ENCODE measurements around the gene MAPK1IP1L. TPM values are rescaled to one million over a fixed set of nuclear protein-coding genes. Genes with fewer than 3 reads are reported as not detected.

MAPK1IP1L gene
- total and polyA plus RNA-seq, 2 of the 4 experiments (the other 2 are of a cell fraction): 44.8 to 168 TPM

GRCh38 chr14:55026793-55027561 lies 24.5 kb upstream of the MAPK1IP1L start, which contains the start of the genes SOCS4 and WDHD1:
Gene SOCS4, plus strand, starts transcription at chr14:55027236. Its CDS starts 15,806 bp downstream, at chr14:55043042.
Gene WDHD1, minus strand, starts transcription at chr14:55027099. Its CDS starts 312 bp downstream, at chr14:55026787.
- Histone ChIP-seq H4K20me1 (ENCODE audit: insufficient read depth, low read length) (peaks cover 7% of the 10 kb centered on the region; the same call in 1 of the 2 replicates), H2AFZ (replicated peaks; ENCODE audit: low read length, poor library complexity) (peak within 1 kb of the TSS; percentile 98), H3K56ac (ENCODE audit: extremely low read depth, insufficient read depth, low read length) (peak within 1 kb of the TSS; percentile 90), H3K4ac (ENCODE audit: low read depth, low read length) (peak within 1 kb of the TSS; percentile 91), H2AK9ac (replicated peaks; ENCODE audit: low read depth, low read length, poor library complexity) (peak within 1 kb of the TSS; percentile 92), H3K27me3 (ENCODE audit: control insufficient read depth, insufficient read depth, low read length) (no peaks in the 10 kb centered on the region), H4K5ac (ENCODE audit: low read depth, low read length) (peak within 1 kb of the TSS; percentile 83), H3K18ac (ENCODE audit: low read depth, low read length) (peak within 1 kb of the TSS; percentile 77; the same call in 1 of the 2 replicates), H3K23ac (ENCODE audit: low read depth, low read length) (peak within 1 kb of the TSS; percentile 97), H4K91ac (ENCODE audit: insufficient read depth, low read depth, low read length) (peak within 1 kb of the TSS; percentile 87), H3K14ac (replicated peaks; ENCODE audit: low read depth, low read length) (peak within 1 kb of the TSS; percentile 94), H4K8ac (ENCODE audit: low read depth in 2 of 2, low read length in 2 of 2) (peak within 1 kb of the TSS; percentile 90 to 97), H3K79me1 (ENCODE audit: low read depth in 1 of 2, low read length in 2 of 2) (peaks cover 19 to 59% of the 10 kb centered on the region in 2 experiments), H3K27ac (ENCODE audit: insufficient read depth, low read length) (peak within 1 kb of the TSS; percentile 76), H3K9me1 (ENCODE audit: insufficient read depth, low read length) (no peaks in the 10 kb centered on the region), H3K4me2 (ENCODE audit: low read depth, low read length) (peak within 1 kb of the TSS; percentile 99), H3K4me3 (ENCODE audit: insufficient read depth, low read depth, low read length) (peak within 1 kb of the TSS; percentile 83), H2BK20ac (ENCODE audit: low read depth, low read length) (peak within 1 kb of the TSS; percentile 60), H3K36me3 (ENCODE audit: control insufficient read depth, insufficient read depth, low read length) (no peaks in the 10 kb centered on the region; the same call in 1 of the 2 replicates), H3K4me1 (ENCODE audit: control insufficient read depth, insufficient read depth, low read length) (peaks cover 5% of the 10 kb centered on the region; the same call in 1 of the 2 replicates), H2BK120ac (ENCODE audit: low read depth, low read length) (peak within 1 kb of the TSS; percentile 84), H3K9ac (ENCODE audit: low read depth, low read length) (peak within 1 kb of the TSS; percentile 81), H2BK5ac (ENCODE audit: low read depth, low read length, poor library complexity, severe bottlenecking) (peak within 1 kb of the TSS; percentile 79), H2BK15ac (ENCODE audit: low read depth, low read length) (peak within 1 kb of the TSS; percentile 35; the same call in 1 of the 3 replicates), H3K9me3 (ENCODE audit: control insufficient read depth, insufficient read depth, low read length) (no peaks in the 10 kb centered on the region), H2AK5ac (ENCODE audit: low read depth, low read length) (peak within 1 kb of the TSS; percentile 95)
- ATAC-seq (ENCODE audit: low read depth) (peak; percentile 96), DNase-seq (peak; percentile 88)
- dilution Hi-C loops (cut with HindIII; ENCODE audit: low sequenced_read_pairs, unreplicated experiment): no loop called here
- ChIA-PET POLR2A (ENCODE audit: unreplicated experiment) (interaction anchor here (0.5 to 0.7 kb wide), 3 partner anchors 10 to 18 kb away, joined by 3 read pairs; no protein-coding TSS in a partner anchor), CTCF (interaction anchor here (2.5 kb wide), 1 partner anchor 9 kb away, joined by 7 read pairs; no protein-coding TSS in a partner anchor)
- WGBS, 2 experiments (ENCODE audit: extremely low coverage in 2 of 2, insufficient read length in 1 of 2): 1% methylated on average over 22 of the region's 56 CpGs; no CpG with 5 or more reads in 1 of the 2 experiments
- in situ Hi-C loops (cut with MboI; ENCODE audit: low sequenced_read_pairs): no loop called here
- BruUV-seq (replicated peaks): no TSS peak
- intact Hi-C loops (cut with micrococcal nuclease): loop anchor here (2.0 kb wide), 1 partner anchor 16 kb away; no protein-coding TSS in a partner anchor
- TF ChIP-seq RFX5 (IDR thresholded peaks at IDR 0.05; ENCODE audit: low read depth, low read length): no peak; the same call in 1 of the 2 replicates
- TF ChIP-seq MAZ (IDR thresholded peaks at IDR 0.05; ENCODE audit: borderline replicate concordance, low read depth, low read length): peak; percentile 17; the same call in 1 of the 2 replicates
- 0 out of 2 replicates have a peak, but pooled peaks have one; percentile 21 for TF ChIP-seq USF2 (IDR thresholded peaks at IDR 0.05; ENCODE audit: low read depth, low read length)
- TF ChIP-seq BHLHE40 (IDR thresholded peaks at IDR 0.05; ENCODE audit: low read depth, low read length): no peak; the same call in 1 of the 2 replicates
- no peak for TF ChIP-seq SMC3 (IDR thresholded peaks at IDR 0.05; ENCODE audit: low read depth, low read length)
- TF ChIP-seq ELK1 (IDR thresholded peaks at IDR 0.05; ENCODE audit: borderline replicate concordance, low read depth, low read length): no peak
- TF ChIP-seq CEBPB (IDR thresholded peaks at IDR 0.05; ENCODE audit: low read depth, low read length): no peak; the same call in 1 of the 2 replicates
- TF ChIP-seq RAD21 (IDR thresholded peaks at IDR 0.05; ENCODE audit: low read length): no peak
- TF ChIP-seq POLR2A (IDR thresholded peaks at IDR 0.05; ENCODE audit: low read depth, low read length): peak; percentile 85
- peak; percentile 86 for TF ChIP-seq MXI1 (IDR thresholded peaks at IDR 0.05; ENCODE audit: borderline replicate concordance, low read depth, low read length)
- no peak for TF ChIP-seq NFE2L2 (IDR thresholded peaks at IDR 0.05; ENCODE audit: low read depth, low read length)
- TF ChIP-seq RCOR1 (IDR thresholded peaks at IDR 0.05; ENCODE audit: insufficient replicate concordance, low read length): no peak

Data from IMR-90 (cell line).